Thoracic aorta endothelial cell (primary cell): ENCODE results near the gene MACIR. TPM values are rescaled to one million over a fixed set of nuclear protein-coding genes. Genes with fewer than 3 reads are reported as not detected.

Source experiments
- total RNA-seq: library from RNA; depleted of rRNA; stranded (reverse); fragments of >200 nt; gene quantifications from 2 replicates; pipeline ENCODE4 v1.2.3, GENCODE V29; 2012

MACIR gene
- 20.5 and 25.6 TPM in 2 replicates for total RNA-seq

DNA sequence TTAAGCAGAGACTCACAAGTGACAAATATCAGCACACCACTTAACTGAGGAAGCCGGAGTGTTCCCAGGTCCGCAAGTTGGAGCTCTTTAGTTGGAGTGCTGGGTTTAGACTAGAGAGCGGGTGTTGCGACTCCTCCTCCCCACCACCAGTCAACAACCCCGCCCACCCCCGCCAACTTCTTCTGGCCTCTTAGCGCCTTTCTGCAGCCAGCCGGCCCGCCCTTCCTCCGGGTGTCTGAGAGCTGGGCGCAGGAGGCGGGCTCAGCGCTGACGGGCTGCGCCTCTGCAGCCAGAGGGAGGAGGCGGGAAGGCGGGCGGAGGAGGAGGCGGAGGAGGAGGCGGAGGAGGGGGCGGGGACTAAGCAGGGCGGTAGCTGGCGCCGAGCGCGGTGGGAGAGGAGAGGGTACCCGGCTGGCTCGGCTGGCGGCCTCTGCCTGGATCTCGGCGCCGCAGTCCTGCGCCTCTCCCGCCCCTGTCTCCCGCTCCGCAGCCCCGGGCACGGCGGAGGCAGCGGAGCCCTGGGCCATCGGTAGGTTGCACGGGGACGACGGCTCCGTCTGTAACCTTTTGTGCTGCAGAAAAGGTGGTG is at the start of gene MACIR:
Gene MACIR (plus strand): TSS at position 396 of the 589 bp plus-strand sequence. CDS start 17,157 bp downstream, outside the sequence.

Other genes with a start within 250 kb of the MACIR start
- 8.4 and 9.9 TPM in 2 replicates for gene GIN1, start 138.6 kb upstream of the MACIR start, total RNA-seq
- gene PPIP5K2, start 138.5 kb upstream of the MACIR start, total RNA-seq = 74.7 and 76.7 TPM in 2 replicates